KG1 (cell line): ENCODE data around the gene RNF217.
A peak's percentile ranks its signal among the peaks of the same experiment; 100 is the strongest.
"Not testable (repeated sequence)": the region's sequence is repeated elsewhere in the genome, so short reads cannot be mapped to it uniquely, and the experiment has no call there.

Source experiments
- DNase-seq: peaks from one replicate; lab custom pipeline; 2025; lab: John Stamatoyannopoulos, UW

The RNF217 gene

GRCh38 chr6:124961777-124962638, at the start of gene RNF217:
Gene RNF217 (plus strand): TSS chr6:124962437. CDS start chr6:124962545, 108 bp downstream.
- DNase-seq, result peak; percentile 15

GRCh38 chr6:124913056-124913455, 49.2 kb upstream of the RNF217 start:
- DNase-seq, result no peak

GRCh38 chr6:124917769-124918168, 44.5 kb upstream of the RNF217 start:
- DNase-seq, result no peak

- not testable (repeated sequence) for DNase-seq
Measured at GRCh38 chr6:124919703-124920102, 42.5 kb upstream of the RNF217 start.

- DNase-seq, result no peak
Measured at GRCh38 chr6:124924333-124924759, 37.9 kb upstream of the RNF217 start.

GRCh38 chr6:124926435-124926834, 35.8 kb upstream of the RNF217 start:
- DNase-seq, result no peak

- DNase-seq, result no peak
Measured at GRCh38 chr6:124927806-124928205, 34.4 kb upstream of the RNF217 start.

- no peak for DNase-seq
Measured at GRCh38 chr6:124928851-124929250, 33.4 kb upstream of the RNF217 start.

GRCh38 chr6:124937645-124938044, 24.6 kb upstream of the RNF217 start:
- DNase-seq, result no peak

GRCh38 chr6:124941259-124941658, 21.0 kb upstream of the RNF217 start:
- no peak for DNase-seq

- no peak for DNase-seq
Measured at GRCh38 chr6:124943658-124944057, 18.6 kb upstream of the RNF217 start.

- no peak for DNase-seq
Measured at GRCh38 chr6:124947971-124948451, 14.2 kb upstream of the RNF217 start.

- no peak for DNase-seq
Measured at GRCh38 chr6:124949706-124950105, 12.5 kb upstream of the RNF217 start.

GRCh38 chr6:124953808-124954207, 8.4 kb upstream of the RNF217 start:
- no peak for DNase-seq

- DNase-seq, result no peak
Measured at GRCh38 chr6:124955108-124955856, 7.0 kb upstream of the RNF217 start.

- DNase-seq, result no peak
Measured at GRCh38 chr6:124956018-124956417, 6.2 kb upstream of the RNF217 start.

GRCh38 chr6:124958149-124958548, 4.1 kb upstream of the RNF217 start:
- no peak for DNase-seq

GRCh38 chr6:124958759-124959354, 3.4 kb upstream of the RNF217 start:
- DNase-seq, result no peak

- DNase-seq, result peak; percentile 15
Measured at GRCh38 chr6:124960757-124961463, 1.3 kb upstream of the RNF217 start.

GRCh38 chr6:124961464-124961776, 817 bp upstream of the RNF217 start:
- DNase-seq, result no peak

GRCh38 chr6:124962639-124963415, 590 bp downstream of the RNF217 start:
- DNase-seq, result peak; percentile 4
